K562 (cell line): ENCODE results near the gene MMP23B. TPM values are rescaled to one million over a fixed set of nuclear protein-coding genes. Genes with fewer than 3 reads are reported as not detected.

Source experiments
- ATAC-seq: fragments of 200-7000 bp; cut with Tn5 transposase; 3 replicates; pipeline ENCODE4 v1.9.1; 2020; ENCODE audit warnings: moderate library complexity
- BruUV-seq: library from RNA; stranded (reverse); fragments of 400-500 nt; replicated peaks from 2 replicates; lab custom pipeline; 2021; lab: Mats Ljungman, UMichigan
- CTCF ChIA-PET: fragments of 300-600 bp; formaldehyde crosslinking; extraction: SDS; loops from one replicate; lab custom pipeline; 2021; ENCODE audit warnings: low intra/inter-chr PET ratio; lab: Yijun Ruan, JAX
- POLR2A ChIA-PET: fragments of 300-600, 350-650 bp; sonication (Branson Sonifier 250); formaldehyde crosslinking; extraction: SDS; loops from one replicate; lab custom pipeline; 2021; ENCODE audit warnings: antibody characterized with exemption, inconsistent platforms; lab: Yijun Ruan, JAX
- DNase-seq, 4 experiments: peaks; one replicate each; pipeline versions ENCODE4 v3.0.0 to v3.0.0-alpha.2; 2011 to 2018; ENCODE audit warnings: low spot score in 3 of 4, mixed read lengths in 3 of 4; ENCODE audit errors: extremely low read depth in 1 of 4
- FAIRE-seq: peaks from 2 replicates; lab custom pipeline; 2011; peaks lifted over from hg19 to GRCh38; lab: Jason Lieb, UNC
- H2AFZ ChIP-seq: 2 replicates; pipeline ENCODE4 v1.6.0; 2011; ENCODE audit warnings: low read depth, low read length, control low read depth, inconsistent platforms
- H3K27ac ChIP-seq: fragments of 200-600 bp; 3 replicates; pipeline ENCODE4 v1.8.0; 2011; ENCODE audit warnings: low read depth, mild to moderate bottlenecking, control low read depth, inconsistent platforms, low read length, moderate library complexity, mixed read lengths; ENCODE audit errors: extremely low read depth
- H3K27me3 ChIP-seq, 2 experiments: fragments of 300-600 bp in 1 of 2; 2 replicates in 1 of 2; 3 replicates in 1 of 2; pipeline versions ENCODE4 v1.6.0 to v1.8.0; 2011; ENCODE audit warnings: inconsistent platforms in 2 of 2, low read length in 2 of 2, mild to moderate bottlenecking in 1 of 2, mixed read lengths in 1 of 2, moderate library complexity in 1 of 2; ENCODE audit not compliant: control insufficient read depth in 2 of 2, insufficient read depth in 2 of 2
- H3K36me3 ChIP-seq: fragments of 300-600 bp; 3 replicates; pipeline ENCODE4 v1.8.0; 2011; ENCODE audit warnings: mild to moderate bottlenecking, low read length, inconsistent platforms; ENCODE audit not compliant: control insufficient read depth, insufficient read depth
- H3K4me1 ChIP-seq, 2 experiments: fragments of 200-600 bp in 1 of 2; replicated peaks in 1 of 2; 2 replicates in 1 of 2; 3 replicates in 1 of 2; pipeline versions ENCODE4 v1.5.1 to v1.8.0; 2011; ENCODE audit warnings: inconsistent platforms in 2 of 2, low read length in 2 of 2, mild to moderate bottlenecking in 1 of 2, mixed read lengths in 1 of 2, moderate library complexity in 1 of 2; ENCODE audit not compliant: control insufficient read depth in 2 of 2, insufficient read depth in 2 of 2
- H3K4me2 ChIP-seq: 2 replicates; pipeline ENCODE4 v1.6.1; 2011; ENCODE audit warnings: low read length, control low read depth, inconsistent platforms, mixed read lengths; ENCODE audit not compliant: insufficient read depth
- H3K4me3 ChIP-seq: fragments of 200-600 bp; sonication (generic), shearing (Covaris generic); 2 replicates; pipeline ENCODE4 v1.5.1; 2016; ENCODE audit warnings: control low read depth, inconsistent platforms
- H3K79me2 ChIP-seq: fragments of 200-600 bp; 3 replicates; pipeline ENCODE4 v1.8.0; 2011; ENCODE audit warnings: low read length, inconsistent platforms; ENCODE audit not compliant: control insufficient read depth, insufficient read depth
- H3K9ac ChIP-seq, 2 experiments: 2 replicates each; pipeline versions ENCODE4 v1.6.0 to v1.6.1; 2011; ENCODE audit warnings: low read depth in 2 of 2, low read length in 2 of 2, control low read depth in 1 of 2, inconsistent platforms in 1 of 2, mild to moderate bottlenecking in 1 of 2, mixed read lengths in 1 of 2; ENCODE audit not compliant: insufficient read depth in 1 of 2
- H3K9me1 ChIP-seq: one replicate; pipeline ENCODE4 v1.6.0; 2011; ENCODE audit warnings: inconsistent platforms, mild to moderate bottlenecking, low read length, moderate library complexity; ENCODE audit not compliant: control insufficient read depth, insufficient read depth
- H3K9me3 ChIP-seq: replicated peaks from 2 replicates; pipeline ENCODE4 v1.5.1; 2011; ENCODE audit warnings: low read depth, low read length, inconsistent platforms; ENCODE audit not compliant: control insufficient read depth, insufficient read depth
- H4K20me1 ChIP-seq: replicated peaks from 2 replicates; pipeline ENCODE4 v1.6.1; 2011; ENCODE audit warnings: low read length, inconsistent platforms, mixed read lengths; ENCODE audit not compliant: control insufficient read depth, insufficient read depth
- CHD1 ChIP-seq: fragments of 200-600 bp; sonication (generic); IDR thresholded peaks from one replicate; pipeline ENCODE4 v1.6.1; 2012; ENCODE audit warnings: mild to moderate bottlenecking, moderate library complexity, low read length, inconsistent platforms
- GATA2 ChIP-seq: sonication (generic); formaldehyde crosslinking; IDR thresholded peaks from 2 replicates; pipeline ENCODE4 v1.4.0; 2020; ENCODE audit warnings: mild to moderate bottlenecking, missing genetic modification reagents
- GATAD2B ChIP-seq: fragments of 450-650 bp; IDR thresholded peaks from 2 replicates; pipeline ENCODE4 v1.6.1; 2017; ENCODE audit warnings: mild to moderate bottlenecking, borderline replicate concordance
- SETDB1 ChIP-seq: IDR thresholded peaks from one replicate; pipeline ENCODE4 v1.6.1; 2012; ENCODE audit warnings: low read length, control low read depth, inconsistent platforms
- SRSF1 ChIP-seq: fragments of 200-400 bp; formaldehyde crosslinking; IDR thresholded peaks from 2 replicates; pipeline ENCODE4 v1.6.1; 2017; ENCODE audit warnings: mild to moderate bottlenecking, low read depth, low read length, moderate library complexity
- ZBTB7A ChIP-seq: IDR thresholded peaks from 2 replicates; pipeline ENCODE4 v1.6.1; 2011; ENCODE audit warnings: low read depth, mild to moderate bottlenecking, low read length, moderate library complexity, borderline replicate concordance; ENCODE audit not compliant: control insufficient read depth
- ZNF140 ChIP-seq: fragments of 250-450 bp; sonication (Bioruptor Pico); IDR thresholded peaks from 2 replicates; pipeline ENCODE4 v1.8.0; 2021; ENCODE audit warnings: moderate library complexity, mild to moderate bottlenecking, inconsistent platforms
- WGBS: fragments of 100-300 bp; shearing (Covaris generic); methylation state at CpG from one replicate; pipeline ENCODE4 v1.1.6; 2016; ENCODE audit warnings: low coverage, mixed read lengths; ENCODE audit not compliant: insufficient coverage; ENCODE audit errors: missing lambda C conversion rate; 5-methylcytosine and 5-hydroxymethylcytosine counted together
- in situ Hi-C: fragments of 300-500 bp; cut with MboI; formaldehyde crosslinking; loops from 4 replicates; pipeline ENCODE4 v1.15.0; 2018; ENCODE audit warnings: inconsistent platforms, mixed read lengths
- intact Hi-C: fragments of 100-400 bp; cut with micrococcal nuclease; formaldehyde crosslinking; loops from 2 replicates; pipeline ENCODE4 v1.14.2; 2022
- polyA plus RNA-seq, 8 experiments: library from polyadenylated mRNA; depleted of rRNA in 4 of 8; stranded (reverse) in 5 of 8; unstranded in 3 of 8; fragments of >200 nt; fragmentation: Nextera tagmentation in 2 of 8; fragmentation: Illumina TruSeq in 1 of 8; extraction: Ambion mirVana in 2 of 8; extraction: Trizol in 1 of 8; gene quantifications; 2 replicates each; pipeline versions ENCODE4 v1.2.1 to v1.2.3, GENCODE V29; 2011 to 2014; ENCODE audit warnings: inconsistent platforms in 1 of 8, missing spikeins in 1 of 8
- total RNA-seq, 7 experiments: library from RNA; depleted of rRNA in 6 of 7; stranded (reverse); fragments of >200 nt in 6 of 7; fragmentation: Illumina TruSeq in 2 of 7; extraction: Trizol in 2 of 7; gene quantifications; 2 replicates each; pipeline versions ENCODE4 v1.2.1 to v1.2.3, GENCODE V29; 2011 to 2021; ENCODE audit warnings: low replicate concordance in 1 of 7
- TF ChIP-seq, protein P1 (sequence below): sonication (generic); formaldehyde crosslinking; IDR thresholded peaks from 2 replicates; pipeline ENCODE4 v1.8.0; 2022; ENCODE audit warnings: mild to moderate bottlenecking, low read depth, missing genetic modification reagents
- TF ChIP-seq, protein P2 (sequence below): fragments of 450-650 bp; formaldehyde crosslinking; IDR thresholded peaks from 2 replicates; pipeline ENCODE4 v1.4.0; 2020; ENCODE audit warnings: mild to moderate bottlenecking, moderate library complexity

The MMP23B gene
- total and polyA plus RNA-seq, 9 of the 15 experiments (the other 6 are each of a cell fraction or from before 2014, with no cell fraction given): 0.28 to 1.2 (median 0.41) TPM; not detected in 5

DNA sequence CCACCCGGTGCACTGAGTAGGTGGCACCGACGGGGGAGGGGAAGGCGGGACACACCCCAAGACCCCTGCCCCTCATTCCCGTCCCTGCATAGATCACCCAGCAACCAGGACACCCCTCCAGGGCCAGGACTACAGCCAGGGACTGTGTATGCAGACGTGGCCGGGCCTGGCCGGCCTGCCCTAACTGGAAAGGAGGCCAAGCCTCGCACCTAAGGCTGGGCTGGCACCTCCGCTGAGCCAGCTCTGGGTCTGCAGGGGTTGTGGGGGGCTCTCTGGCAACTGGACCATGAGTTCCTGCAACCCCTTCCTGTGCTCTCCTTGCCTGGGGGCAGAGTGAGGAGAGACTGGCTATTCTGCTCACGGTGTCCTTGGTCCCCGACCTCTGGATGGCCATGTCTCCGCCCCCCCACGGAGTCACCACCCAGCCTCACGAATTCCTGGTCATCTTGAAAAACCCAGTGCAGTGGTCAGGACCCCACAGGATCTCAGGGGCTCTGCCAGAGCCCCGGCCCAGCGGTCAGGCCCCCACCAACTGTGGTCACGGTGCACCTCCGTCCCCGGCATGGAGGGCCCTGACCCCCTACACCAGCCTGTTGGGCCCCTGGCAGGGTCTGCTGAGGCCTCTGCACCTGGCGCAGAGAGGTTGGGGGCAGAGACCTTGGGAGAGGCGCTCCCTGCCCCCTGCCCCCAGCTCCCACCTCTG, 31.0 kb upstream of the MMP23B start (continued):
- no peak for TF ChIP-seq SRSF1
- no peak for TF ChIP-seq ZNF140 (CRISPR knock-in tag)
- TF ChIP-seq GATA2: no peak
- TF ChIP-seq, protein P1, sequence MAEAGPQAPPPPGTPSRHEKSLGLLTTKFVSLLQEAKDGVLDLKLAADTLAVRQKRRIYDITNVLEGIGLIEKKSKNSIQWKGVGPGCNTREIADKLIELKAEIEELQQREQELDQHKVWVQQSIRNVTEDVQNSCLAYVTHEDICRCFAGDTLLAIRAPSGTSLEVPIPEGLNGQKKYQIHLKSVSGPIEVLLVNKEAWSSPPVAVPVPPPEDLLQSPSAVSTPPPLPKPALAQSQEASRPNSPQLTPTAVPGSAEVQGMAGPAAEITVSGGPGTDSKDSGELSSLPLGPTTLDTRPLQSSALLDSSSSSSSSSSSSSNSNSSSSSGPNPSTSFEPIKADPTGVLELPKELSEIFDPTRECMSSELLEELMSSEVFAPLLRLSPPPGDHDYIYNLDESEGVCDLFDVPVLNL (CRISPR knock-in tag): 0 out of 2 replicates have a peak, but pooled peaks have one; percentile 33
- 0 out of 2 replicates have a peak, but pooled peaks have one; percentile 13 for TF ChIP-seq ZBTB7A
- no peak for TF ChIP-seq GATAD2B
- no peak for TF ChIP-seq SETDB1
- TF ChIP-seq CHD1: no peak

DNA sequence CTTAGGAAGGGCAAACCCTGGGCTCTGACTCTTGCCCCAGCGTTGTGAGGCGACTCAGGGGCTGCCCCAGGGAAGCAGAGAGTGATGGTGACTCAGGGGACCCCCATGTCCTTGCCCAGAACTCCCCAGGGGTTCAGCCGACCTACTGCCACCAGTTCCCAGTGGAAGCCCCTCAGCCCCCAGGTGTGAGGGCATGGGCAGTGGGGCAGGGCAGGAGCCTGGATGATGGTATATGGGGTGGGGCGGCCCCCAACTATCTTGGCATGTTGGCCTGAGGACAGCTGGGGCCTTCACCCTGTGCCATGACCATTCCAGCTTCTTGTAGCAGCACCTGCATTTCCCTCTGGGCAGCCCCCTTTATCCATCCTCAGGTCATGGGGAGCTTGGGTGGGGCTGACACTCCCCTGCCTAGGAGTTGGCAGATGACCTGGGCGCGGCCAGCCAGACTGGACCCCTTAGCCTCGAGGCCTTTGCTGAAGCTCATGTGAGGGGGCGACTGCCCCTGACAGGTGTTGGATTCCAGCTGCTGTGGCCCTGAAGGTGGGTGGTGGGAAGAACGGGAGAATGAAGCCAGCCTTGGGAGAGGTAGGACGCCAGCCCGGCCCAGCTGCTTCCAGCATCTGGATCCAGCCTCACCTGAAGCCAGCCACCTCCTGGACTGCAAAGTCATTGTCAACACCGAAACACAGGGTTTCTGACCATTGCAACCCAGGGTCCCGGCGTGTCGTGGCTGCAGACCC, 30.2 kb upstream of the MMP23B start:
- Histone ChIP-seq H3K4me2 (no peak overlapping the region), H3K9me3 (no peaks in the 10 kb centered on the region), H3K27me3 (no peaks in the 10 kb centered on the region), H4K20me1 (no peaks in the 10 kb centered on the region; the same call in 1 of the 2 replicates), H3K79me2 (no peaks in the 10 kb centered on the region; the same call in 2 of the 3 replicates), H3K9me1 (no peaks in the 10 kb centered on the region), H3K4me3 (no peak overlapping the region), H2AFZ (no peak overlapping the region), H3K9ac (peak overlapping the region in 1 of 2 experiments; percentile 73; a peak in 2 of 4 replicates)
- in situ Hi-C loops: no loop called here
- 58% methylated on average over 15 of the region's 15 CpGs for WGBS
- intact Hi-C loops: no loop called here
- no peak for ATAC-seq
- BruUV-seq: no TSS peak
- no peak for FAIRE-seq
- TF ChIP-seq, protein P2, sequence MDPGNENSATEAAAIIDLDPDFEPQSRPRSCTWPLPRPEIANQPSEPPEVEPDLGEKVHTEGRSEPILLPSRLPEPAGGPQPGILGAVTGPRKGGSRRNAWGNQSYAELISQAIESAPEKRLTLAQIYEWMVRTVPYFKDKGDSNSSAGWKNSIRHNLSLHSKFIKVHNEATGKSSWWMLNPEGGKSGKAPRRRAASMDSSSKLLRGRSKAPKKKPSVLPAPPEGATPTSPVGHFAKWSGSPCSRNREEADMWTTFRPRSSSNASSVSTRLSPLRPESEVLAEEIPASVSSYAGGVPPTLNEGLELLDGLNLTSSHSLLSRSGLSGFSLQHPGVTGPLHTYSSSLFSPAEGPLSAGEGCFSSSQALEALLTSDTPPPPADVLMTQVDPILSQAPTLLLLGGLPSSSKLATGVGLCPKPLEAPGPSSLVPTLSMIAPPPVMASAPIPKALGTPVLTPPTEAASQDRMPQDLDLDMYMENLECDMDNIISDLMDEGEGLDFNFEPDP (CRISPR knock-in tag): no peak
- 0 out of 2 replicates have a peak, but pooled peaks have one; percentile 27 for TF ChIP-seq ZBTB7A
- TF ChIP-seq, all 486 proteins: peak for 1
- no peak for DNase-seq
- POLR2A ChIA-PET: interaction anchor here (0.7 to 5.9 kb wide), 5 partner anchors 8 to 22 kb away, joined by 3 to 61 read pairs (median 3); partner anchors contain the start of gene MIB2
- H3K36me3 ChIP-seq: no peaks in the 10 kb centered on the region
- H3K4me1 ChIP-seq: peaks cover 20 to 91% of the 10 kb centered on the region in 2 experiments; a peak in 4 of 5 replicates
- no peak overlapping the region for H3K27ac ChIP-seq
- CTCF ChIA-PET: no interaction called here
